ENCODE measurements around the gene NNAT.

NNAT gene

DNA sequence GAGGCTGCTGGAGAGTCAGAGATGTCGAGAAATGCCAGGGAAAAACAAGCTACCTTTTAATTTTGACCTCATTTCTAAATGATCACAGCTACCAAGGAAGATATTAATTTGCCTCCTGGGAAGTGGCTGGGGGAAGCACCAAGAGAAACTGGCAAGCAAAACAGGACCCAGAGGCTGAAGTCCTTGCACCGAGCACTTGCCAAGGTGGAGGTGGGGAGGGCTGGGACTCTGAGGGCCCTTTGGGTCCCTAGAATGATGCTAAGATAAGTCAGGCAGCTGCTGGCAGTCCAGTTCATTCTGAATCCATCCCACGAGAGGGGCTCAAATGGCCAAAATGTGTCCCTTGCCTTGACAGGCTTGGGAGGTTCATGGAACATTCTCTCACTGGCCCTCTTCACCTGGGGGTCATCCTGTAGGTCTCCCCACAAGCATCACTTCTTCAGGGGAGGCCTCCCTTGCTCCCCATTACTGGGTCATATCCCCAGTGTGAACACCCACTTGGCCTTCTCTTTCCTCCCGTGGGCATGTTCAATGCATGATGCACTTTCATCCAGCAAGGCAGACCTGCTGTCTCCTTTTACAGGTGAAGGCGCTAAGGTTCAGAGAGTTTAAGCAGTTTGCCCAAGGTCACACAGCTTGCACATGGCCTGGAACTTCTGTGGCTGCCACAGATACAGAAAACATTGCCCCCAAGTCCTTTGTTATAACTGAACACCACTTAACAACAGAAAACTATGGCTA, 45.7 kb downstream of the NNAT start:
- DNase-seq (ENCODE audit: low spot score) = no peak

DNA sequence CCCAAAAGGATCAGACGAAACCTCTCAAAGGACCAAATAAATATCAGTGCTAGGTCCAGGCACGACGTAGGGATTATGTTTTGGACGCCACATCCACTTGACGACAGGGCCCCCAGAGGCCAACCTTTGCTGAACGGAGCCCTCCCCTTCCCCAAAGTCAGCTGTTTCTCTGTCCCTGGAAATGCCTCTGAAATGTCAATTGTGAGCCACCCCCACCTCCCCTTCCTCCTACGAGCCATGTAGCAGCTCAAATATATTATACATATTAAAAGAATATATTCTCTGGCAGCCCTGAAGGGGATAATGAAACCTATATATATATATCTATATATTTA, 46.2 kb downstream of the NNAT start:
- DNase-seq (ENCODE audit: low spot score) = no peak

- DNase-seq (ENCODE audit: low spot score) = peak; percentile 81
Measured at GRCh38 chr20:37567671-37568588, 46.9 kb downstream of the NNAT start.

- DNase-seq (ENCODE audit: low spot score) = no peak
Measured at GRCh38 chr20:37570419-37570818, 49.4 kb downstream of the NNAT start.

GRCh38 chr20:37571033-37571432, 50.0 kb downstream of the NNAT start:
- DNase-seq (ENCODE audit: low spot score) = no peak
